ENCODE data around the gene PCSK6.

The PCSK6 gene

GRCh38 chr15:101498717-101499480, 9.4 kb upstream of the PCSK6 start:
- DNase-seq (ENCODE audit: low read depth), result no peak

- no peak for DNase-seq (ENCODE audit: low read depth)
These were observed 8.7 kb upstream of the PCSK6 start for GRCh38 chr15:101498076-101498716.

- DNase-seq (ENCODE audit: low read depth), result no peak
These were observed 8.1 kb upstream of the PCSK6 start for GRCh38 chr15:101497484-101498034.

GRCh38 chr15:101497017-101497416, 7.5 kb upstream of the PCSK6 start:
- no peak for DNase-seq (ENCODE audit: low read depth)

GRCh38 chr15:101496198-101496986, 6.9 kb upstream of the PCSK6 start:
- DNase-seq (ENCODE audit: low read depth), result no peak

GRCh38 chr15:101495334-101496197, 6.1 kb upstream of the PCSK6 start:
- no peak for DNase-seq (ENCODE audit: low read depth)

- DNase-seq (ENCODE audit: low read depth), result no peak
These were observed 4.8 kb upstream of the PCSK6 start for GRCh38 chr15:101494251-101494796.

GRCh38 chr15:101492766-101493692, 3.5 kb upstream of the PCSK6 start:
- no peak for DNase-seq (ENCODE audit: low read depth)

GRCh38 chr15:101491734-101492640, 2.5 kb upstream of the PCSK6 start:
- DNase-seq (ENCODE audit: low read depth), result no peak

GRCh38 chr15:101490922-101491733, 1.6 kb upstream of the PCSK6 start:
- DNase-seq (ENCODE audit: low read depth), result no peak

- DNase-seq (ENCODE audit: low read depth), result no peak
These were observed 943 bp upstream of the PCSK6 start for GRCh38 chr15:101490408-101490891.

- DNase-seq (ENCODE audit: low read depth), result no peak
These were observed 289 bp downstream of the PCSK6 start for GRCh38 chr15:101489237-101489598.

- DNase-seq (ENCODE audit: low read depth), result no peak
These were observed 975 bp downstream of the PCSK6 start for GRCh38 chr15:101488300-101489164.

- DNase-seq (ENCODE audit: low read depth), result no peak
These were observed 2.6 kb downstream of the PCSK6 start for GRCh38 chr15:101486696-101487459.

- DNase-seq (ENCODE audit: low read depth), result no peak
These were observed 6.0 kb downstream of the PCSK6 start for GRCh38 chr15:101483462-101483861.
